DND-41 (cell line): ENCODE results near the gene PTPRO.

Source experiments
- ATAC-seq: fragments of 200-7000 bp; cut with Tn5 transposase; 3 replicates; pipeline ENCODE4 v1.9.1; 2021; ENCODE audit warnings: low read depth; ENCODE audit not compliant: insufficient read depth
- DNase-seq: peaks from one replicate; pipeline ENCODE4 v3.0.0-alpha.2; 2020
- H2AFZ ChIP-seq: 2 replicates; pipeline ENCODE4 v1.6.0; 2012; ENCODE audit warnings: low read depth, low read length
- H3K27ac ChIP-seq: 2 replicates; pipeline ENCODE4 v1.5.1; 2012; ENCODE audit warnings: low read length, inconsistent platforms
- H3K27me3 ChIP-seq: fragments of 200-600 bp; sonication (generic); 2 replicates; pipeline ENCODE4 v1.6.0; 2012; ENCODE audit warnings: low read length, mild to moderate bottlenecking, inconsistent platforms; ENCODE audit not compliant: insufficient read depth, poor library complexity
- H3K36me3 ChIP-seq: 2 replicates; pipeline ENCODE4 v1.5.1; 2012; ENCODE audit warnings: low read length, inconsistent platforms; ENCODE audit not compliant: insufficient read depth
- H3K4me1 ChIP-seq: 2 replicates; pipeline ENCODE4 v1.5.1; 2012; ENCODE audit warnings: mild to moderate bottlenecking, low read length; ENCODE audit not compliant: insufficient read depth
- H3K4me2 ChIP-seq: 2 replicates; pipeline ENCODE4 v1.6.0; 2012; ENCODE audit warnings: mild to moderate bottlenecking, moderate library complexity, low read length, inconsistent platforms; ENCODE audit not compliant: insufficient read depth
- H3K4me3 ChIP-seq, 2 experiments: fragments of 200-600 bp in 1 of 2; shearing (Covaris generic) in 1 of 2; 2 replicates each; pipeline ENCODE4 v1.5.1; 2012 to 2016; ENCODE audit warnings: inconsistent platforms in 2 of 2, low read length in 2 of 2, mild to moderate bottlenecking in 2 of 2, low read depth in 1 of 2, moderate library complexity in 1 of 2
- H3K79me2 ChIP-seq: 2 replicates; pipeline ENCODE4 v1.6.0; 2012; ENCODE audit warnings: low read length, inconsistent platforms; ENCODE audit not compliant: insufficient read depth
- H3K9ac ChIP-seq: 2 replicates; pipeline ENCODE4 v1.6.0; 2012; ENCODE audit warnings: low read depth, mild to moderate bottlenecking, inconsistent platforms, low read length, moderate library complexity
- H3K9me3 ChIP-seq: 2 replicates; pipeline ENCODE4 v1.5.1; 2012; ENCODE audit warnings: low read length, moderate library complexity, mild to moderate bottlenecking, inconsistent platforms; ENCODE audit not compliant: insufficient read depth, severe bottlenecking
- H4K20me1 ChIP-seq: 2 replicates; pipeline ENCODE4 v1.6.0; 2012; ENCODE audit warnings: low read length; ENCODE audit not compliant: insufficient read depth
- CTCF ChIP-seq: IDR thresholded peaks from 2 replicates; pipeline ENCODE4 v1.5.1; 2012; ENCODE audit warnings: borderline replicate concordance, low read length, moderate library complexity, mild to moderate bottlenecking; ENCODE audit not compliant: poor library complexity, severe bottlenecking; ENCODE audit errors: extremely low read depth
- EZH2 ChIP-seq: IDR thresholded peaks from 3 replicates; pipeline ENCODE4 v1.6.1; 2012; ENCODE audit warnings: borderline replicate concordance, low read depth, mild to moderate bottlenecking, moderate library complexity, low read length, inconsistent platforms; ENCODE audit not compliant: severe bottlenecking

PTPRO gene

GRCh38 chr12:15495746-15496145 lies 173.4 kb downstream of the PTPRO start:
- Histone ChIP-seq H3K36me3 (no peaks in the 10 kb centered on the region), H4K20me1 (no peaks in the 10 kb centered on the region), H3K27me3 (no peaks in the 10 kb centered on the region), H3K27ac (no peak overlapping the region), H2AFZ (no peak overlapping the region), H3K9me3 (no peaks in the 10 kb centered on the region), H3K4me2 (no peak overlapping the region), H3K79me2 (no peaks in the 10 kb centered on the region), H3K4me3 (no peak overlapping the region), H3K9ac (no peak overlapping the region), H3K4me1 (peaks cover 11% of the 10 kb centered on the region)
- no peak for ATAC-seq
- no peak for DNase-seq
- TF ChIP-seq CTCF (no peak), EZH2 (no peak)

- Histone ChIP-seq H3K9me3 (no peaks in the 10 kb centered on the region), H4K20me1 (no peaks in the 10 kb centered on the region), H3K79me2 (no peaks in the 10 kb centered on the region), H3K36me3 (no peaks in the 10 kb centered on the region), H3K4me3 (no peak overlapping the region), H3K4me2 (no peak overlapping the region), H2AFZ (no peak overlapping the region), H3K27ac (no peak overlapping the region), H3K27me3 (no peaks in the 10 kb centered on the region), H3K4me1 (peaks cover 11% of the 10 kb centered on the region), H3K9ac (no peak overlapping the region)
- ATAC-seq (no peak), DNase-seq (no peak)
- TF ChIP-seq EZH2 (no peak), CTCF (no peak)
These were observed 174.4 kb downstream of the PTPRO start for GRCh38 chr12:15496738-15497137.

GRCh38 chr12:15497671-15498292 lies 175.5 kb downstream of the PTPRO start:
- ATAC-seq, result no peak
- peaks cover 11% of the 10 kb centered on the region for H3K4me1 ChIP-seq
- DNase-seq, result no peak
- H3K4me2 ChIP-seq, result peak overlapping the region; percentile 26; the same call in 1 of the 2 replicates
- no peak overlapping the region for H3K9ac ChIP-seq
- no peak overlapping the region for H3K4me3 ChIP-seq
- no peaks in the 10 kb centered on the region for H3K9me3 ChIP-seq
- H3K79me2 ChIP-seq, result no peaks in the 10 kb centered on the region
- H3K27me3 ChIP-seq, result no peaks in the 10 kb centered on the region
- H4K20me1 ChIP-seq, result no peaks in the 10 kb centered on the region
- H3K27ac ChIP-seq, result no peak overlapping the region
- H3K36me3 ChIP-seq, result no peaks in the 10 kb centered on the region
- H2AFZ ChIP-seq, result peak overlapping the region; percentile 49; the same call in 1 of the 2 replicates
- no peak for TF ChIP-seq EZH2
- no peak for TF ChIP-seq CTCF
